K562 treated with DMSO at 1 percent for 24 hours (cell line): ENCODE data around the gene POLG. TPM values are rescaled to one million over a fixed set of nuclear protein-coding genes. Genes with fewer than 3 reads are reported as not detected.

Experiments
- total RNA-seq: library from RNA; unstranded; fragments of 300-600 nt; gene quantifications from 2 replicates; pipeline ENCODE4 v1.2.3, GENCODE V29; 2022; ENCODE audit warnings: low read depth; ENCODE audit not compliant: insufficient read depth

Gene POLG
- total RNA-seq: 78.1 and 83.2 TPM in 2 replicates

DNA sequence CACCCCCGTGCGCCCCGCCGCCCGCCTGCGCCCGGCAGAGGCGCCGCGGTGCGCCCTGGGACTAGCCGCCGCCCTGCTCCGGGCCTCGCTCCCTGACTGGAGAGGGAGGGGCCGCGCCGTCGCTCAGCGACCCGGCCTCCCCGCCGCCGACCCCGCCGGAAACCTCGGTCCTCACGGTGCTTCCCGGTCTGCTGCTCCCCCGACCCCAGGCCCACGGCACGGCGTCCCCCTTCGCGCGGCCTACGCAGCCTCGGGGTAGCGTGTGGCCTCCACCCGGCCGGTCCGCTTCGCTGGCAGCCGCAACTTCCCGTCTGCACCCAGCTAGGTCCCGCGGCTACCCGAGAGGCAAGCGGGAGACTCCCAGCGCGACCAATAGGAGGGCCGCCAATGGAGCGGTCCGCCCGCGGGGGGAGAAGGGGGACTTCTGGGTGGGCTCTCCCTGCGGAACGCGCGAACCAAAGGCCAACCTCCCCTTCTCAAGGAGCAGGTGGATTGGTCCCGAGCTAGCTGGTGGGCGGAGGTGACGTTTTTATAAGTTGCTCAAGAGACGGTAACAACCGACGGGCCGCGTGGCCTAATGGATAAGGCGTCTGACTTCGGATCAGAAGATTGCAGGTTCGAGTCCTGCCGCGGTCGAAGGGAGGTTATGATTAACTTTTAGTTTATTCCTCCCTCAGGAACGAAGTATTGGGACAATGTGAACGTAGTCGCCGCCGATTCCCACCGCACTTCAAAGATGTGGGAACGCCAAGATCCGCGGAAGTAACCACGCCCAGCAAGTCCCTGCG lies at the start of gene POLG:
Gene POLG, minus strand, starts transcription at position 315 of the 788 bp plus-strand sequence. CDS start 1,070 bp downstream, outside the sequence.

Other genes starting within 250 kb of the POLG start
- gene ABHD2, start 246.4 kb downstream of the POLG start, total RNA-seq: 18.8 and 21.5 TPM in 2 replicates
- not detected in 2 replicates for gene RLBP1, start 113.2 kb downstream of the POLG start, total RNA-seq
- 90.7 and 115 TPM in 2 replicates for gene FANCI, start 90.8 kb downstream of the POLG start, total RNA-seq
- gene RHCG, start 161.8 kb upstream of the POLG start, total RNA-seq: not detected in 2 replicates
- gene TICRR, start 240.6 kb upstream of the POLG start, total RNA-seq: 10.4 and 11.3 TPM in 2 replicates